HG03060 (cell line): ENCODE data around the gene DNAH17.

Source experiments
- ATAC-seq: cut with Tn5 transposase; IDR thresholded peaks from one replicate; pipeline ENCODE4 v1.9.1; 2021; ENCODE audit warnings: low read depth, moderate number of reproducible peaks; ENCODE audit not compliant: unreplicated experiment

Gene DNAH17

DNA sequence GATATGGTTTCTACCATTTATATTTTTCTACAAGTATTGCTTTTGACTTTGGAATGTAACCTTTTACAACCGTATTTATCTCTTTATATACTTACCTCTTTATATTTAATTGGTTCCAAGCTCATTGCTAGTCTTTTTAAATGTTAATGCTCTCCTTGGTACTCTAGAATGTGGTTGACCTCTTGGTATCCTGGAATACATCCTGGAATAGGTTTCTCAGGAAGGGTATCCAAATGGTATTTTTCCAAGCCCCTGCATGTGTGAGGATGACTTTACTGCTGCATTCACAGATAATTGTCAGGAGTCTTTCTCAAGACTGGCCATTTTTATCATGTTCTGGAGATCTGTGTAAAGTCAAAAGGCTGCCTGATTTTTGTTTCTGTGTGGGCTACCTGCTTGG lies 30.2 kb downstream of the DNAH17 start:
- ATAC-seq: no peak

GRCh38 chr17:78546476-78546875 lies 30.7 kb downstream of the DNAH17 start:
- no peak for ATAC-seq

DNA sequence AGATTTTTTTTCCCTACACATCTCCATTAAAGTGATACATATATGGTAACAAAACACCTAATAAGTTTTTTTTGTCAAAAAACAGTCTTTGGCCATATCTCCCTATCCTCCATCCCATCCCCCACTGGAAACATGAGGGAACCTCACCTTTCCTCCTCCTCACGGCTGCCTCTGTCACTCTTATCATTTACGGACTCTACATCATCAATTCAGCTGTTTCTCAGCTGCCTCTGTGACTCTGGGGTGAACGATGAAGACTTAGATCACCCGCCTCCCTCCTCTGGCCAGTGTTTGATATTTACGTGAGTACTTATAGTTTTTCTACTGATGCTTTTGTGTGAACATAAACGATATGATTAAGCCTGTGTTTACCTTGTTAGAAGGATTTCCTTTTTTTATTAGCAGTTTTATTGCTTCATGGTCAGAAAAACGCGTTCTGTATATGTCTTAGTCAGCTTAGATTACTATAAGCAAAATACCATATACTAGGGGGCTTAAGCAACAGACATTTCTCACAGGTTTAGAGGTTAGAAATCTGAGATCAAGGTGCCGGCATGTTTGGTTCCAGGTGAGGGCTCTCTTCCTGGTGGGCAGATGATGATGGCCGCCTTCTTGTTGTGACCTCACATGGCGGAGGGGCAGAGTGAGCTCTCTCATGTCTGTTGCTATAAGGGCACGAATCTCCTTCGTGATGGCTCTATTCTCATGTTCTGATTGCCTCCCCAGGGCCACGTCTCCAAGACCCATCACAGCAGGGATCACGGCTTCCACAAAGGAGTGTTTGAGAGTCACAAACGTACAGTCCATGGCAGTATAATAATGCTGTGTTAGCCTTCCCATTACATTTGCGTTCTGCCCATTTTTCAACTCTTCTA lies 32.1 kb downstream of the DNAH17 start:
- ATAC-seq: no peak

DNA sequence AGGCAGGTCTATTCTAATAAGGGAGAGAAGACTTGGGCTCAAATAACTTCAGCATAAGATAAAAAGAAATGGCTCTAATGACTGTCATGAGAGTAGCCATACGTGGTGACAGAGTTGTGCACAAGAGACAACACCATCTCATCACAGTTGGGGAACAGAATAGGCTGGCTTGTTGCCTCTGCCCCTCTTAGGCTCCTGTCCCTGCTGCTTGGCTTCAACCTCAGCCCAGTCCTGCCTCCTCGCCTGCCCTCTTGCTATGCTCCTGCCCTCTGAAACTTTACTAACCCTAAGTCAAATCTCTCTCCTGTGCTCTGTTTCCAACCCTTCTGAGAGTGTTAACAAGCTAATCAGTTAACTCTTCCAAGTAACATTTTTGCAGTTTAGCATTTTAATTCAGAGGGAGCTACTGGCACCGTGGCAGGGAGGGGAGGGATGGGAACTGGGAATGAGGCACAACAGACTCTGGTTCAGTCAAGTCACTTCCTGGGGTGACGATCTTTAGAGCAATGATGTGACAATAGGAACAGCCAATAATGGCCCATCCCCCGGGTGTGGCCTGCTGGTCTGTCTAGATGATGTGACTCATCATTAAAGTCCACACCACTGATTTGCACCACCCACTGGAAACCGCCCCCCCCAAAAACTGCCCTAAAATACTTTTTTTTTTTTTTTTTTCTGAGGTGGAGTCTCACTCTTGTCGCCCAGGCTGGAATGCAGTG lies 35.5 kb downstream of the DNAH17 start:
- ATAC-seq: no peak

DNA sequence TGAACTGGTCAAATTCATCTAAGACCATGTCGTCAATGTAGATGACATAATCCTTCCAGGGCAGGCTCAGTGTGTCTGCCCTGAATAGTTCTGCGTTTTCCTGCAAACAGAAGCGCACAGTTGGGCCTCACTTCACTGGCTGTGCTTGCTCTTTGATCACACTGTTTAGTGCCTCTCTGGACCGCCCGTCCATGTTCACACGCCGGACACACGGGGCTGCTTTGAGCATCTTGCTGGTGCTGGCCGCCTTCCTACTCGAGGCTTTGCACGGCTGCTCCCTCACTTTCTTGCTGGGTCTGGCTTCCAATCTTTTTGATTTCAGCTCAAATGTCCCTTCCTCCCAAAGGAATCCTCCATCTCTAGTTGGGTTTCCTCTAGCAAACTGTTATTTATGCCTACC lies 37.4 kb downstream of the DNAH17 start:
- ATAC-seq: no peak

DNA sequence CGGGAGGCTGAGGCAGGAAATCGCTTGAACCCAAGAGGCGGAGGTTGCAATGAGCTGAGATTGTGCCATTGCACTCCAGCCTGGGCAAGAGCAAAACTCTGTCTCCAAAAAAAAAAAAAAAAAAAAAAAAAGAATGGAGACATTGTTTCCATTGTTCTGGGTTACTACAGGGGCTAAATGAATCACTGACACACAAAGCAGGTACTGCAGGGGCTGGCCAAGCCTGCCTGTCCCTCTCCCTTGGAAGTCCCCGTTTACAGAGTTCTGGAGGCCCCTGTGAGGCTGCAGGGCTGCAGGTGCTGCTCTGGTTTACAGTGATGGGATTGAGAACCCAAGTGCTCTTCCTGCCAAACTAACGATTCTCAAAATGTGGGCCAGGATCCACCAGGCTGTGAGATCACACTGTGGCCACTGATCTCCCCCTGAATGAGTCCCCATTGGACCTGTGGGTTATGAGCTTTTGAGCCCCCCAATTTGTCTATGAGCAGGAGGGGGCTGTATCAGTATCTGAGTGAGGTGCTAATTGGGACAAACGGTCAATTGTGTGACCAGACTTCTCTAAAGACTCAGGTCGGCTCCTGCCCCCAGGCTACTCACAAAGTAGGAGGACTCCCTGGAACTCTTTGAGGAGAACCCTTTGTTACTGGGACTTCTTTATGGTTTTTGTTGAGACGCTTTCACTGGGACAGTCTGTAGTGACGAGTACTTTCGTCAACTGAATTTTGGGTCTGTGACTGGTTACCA lies 39.0 kb downstream of the DNAH17 start:
- no peak for ATAC-seq

GRCh38 chr17:78537217-78537860 lies 39.9 kb downstream of the DNAH17 start:
- ATAC-seq: no peak

GRCh38 chr17:78535273-78536197 lies 41.7 kb downstream of the DNAH17 start:
- ATAC-seq: no peak

- ATAC-seq: no peak
These were observed 42.5 kb downstream of the DNAH17 start for GRCh38 chr17:78534492-78535272.

GRCh38 chr17:78532922-78533640 lies 44.1 kb downstream of the DNAH17 start:
- no peak for ATAC-seq

DNA sequence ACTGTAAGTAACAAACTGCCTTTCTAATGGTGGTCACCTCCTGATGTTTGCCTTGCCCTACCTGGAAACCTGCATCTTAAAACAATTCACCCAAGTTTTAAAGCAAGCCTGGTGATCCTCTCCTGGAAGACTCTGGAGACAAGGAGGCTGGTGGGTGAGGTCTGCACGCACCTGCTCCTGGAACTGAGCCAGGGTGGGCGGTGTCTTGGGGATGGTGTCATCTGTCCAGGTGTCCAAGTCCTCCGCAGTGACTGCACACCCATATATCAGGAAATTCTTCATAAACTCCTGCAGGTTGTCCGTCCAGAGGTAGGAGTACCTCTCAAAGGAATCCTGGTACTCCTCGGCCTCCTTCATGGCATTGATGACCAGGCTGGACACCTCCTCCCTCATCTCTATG lies 44.9 kb downstream of the DNAH17 start:
- ATAC-seq: no peak

GRCh38 chr17:78530675-78531074 lies 46.5 kb downstream of the DNAH17 start:
- no peak for ATAC-seq

DNA sequence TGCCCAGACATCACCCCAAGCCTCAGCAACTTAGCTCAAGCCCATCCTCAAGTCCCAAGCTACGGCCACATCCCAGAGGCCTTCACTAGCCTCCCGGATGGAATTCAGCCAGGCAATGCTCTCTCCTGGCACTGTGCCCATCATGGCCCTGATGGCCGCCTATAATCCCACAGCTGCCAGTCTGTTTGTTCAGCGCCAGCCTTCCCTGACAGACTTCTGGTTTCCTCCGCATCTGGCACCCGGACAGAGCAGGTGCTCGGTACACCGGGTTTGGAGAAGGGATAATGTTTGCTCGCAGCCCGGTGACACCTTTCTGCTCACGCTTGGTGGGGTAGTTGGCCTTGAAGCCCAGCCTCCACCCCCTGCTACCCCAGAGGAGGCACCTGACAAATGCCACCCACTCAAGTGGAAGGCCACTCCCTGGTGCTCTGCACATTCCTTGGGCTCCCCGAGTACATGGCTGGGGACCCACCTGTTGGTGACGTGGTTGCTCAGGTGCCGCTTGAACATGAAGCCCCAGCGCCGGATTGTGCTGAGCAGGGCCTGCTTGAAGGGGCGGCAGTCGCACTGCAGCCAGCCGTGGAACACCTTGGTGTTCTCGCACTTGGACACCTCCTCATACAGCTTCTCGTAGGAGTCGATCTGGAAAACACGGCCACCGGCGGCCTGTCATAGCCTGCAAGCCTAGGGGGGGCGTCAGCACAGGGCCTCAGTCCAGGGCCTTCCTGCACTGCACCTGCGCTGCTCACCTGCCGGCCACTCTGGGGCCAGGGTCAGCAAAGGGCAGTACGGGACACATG lies 47.1 kb downstream of the DNAH17 start:
- ATAC-seq: no peak

DNA sequence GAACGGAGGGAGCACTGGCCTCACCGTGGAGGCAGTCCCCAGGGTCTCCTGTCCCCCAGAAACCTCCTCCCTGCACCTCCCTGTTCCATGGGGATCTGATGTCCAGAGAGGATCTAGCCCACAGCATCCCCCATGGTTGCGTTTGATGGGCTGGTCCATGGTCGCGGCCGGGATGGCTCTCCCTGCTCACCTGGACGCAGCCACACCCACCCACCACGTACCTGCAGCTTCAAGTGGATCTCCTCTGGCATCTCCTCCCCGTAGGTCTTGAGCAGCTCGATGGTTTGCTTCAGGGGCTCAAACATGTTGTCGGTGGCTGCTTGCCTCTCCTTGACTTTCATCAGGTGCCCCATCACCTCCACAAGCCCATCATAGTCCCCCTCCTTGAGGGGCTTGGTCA lies 47.9 kb downstream of the DNAH17 start:
- no peak for ATAC-seq

DNA sequence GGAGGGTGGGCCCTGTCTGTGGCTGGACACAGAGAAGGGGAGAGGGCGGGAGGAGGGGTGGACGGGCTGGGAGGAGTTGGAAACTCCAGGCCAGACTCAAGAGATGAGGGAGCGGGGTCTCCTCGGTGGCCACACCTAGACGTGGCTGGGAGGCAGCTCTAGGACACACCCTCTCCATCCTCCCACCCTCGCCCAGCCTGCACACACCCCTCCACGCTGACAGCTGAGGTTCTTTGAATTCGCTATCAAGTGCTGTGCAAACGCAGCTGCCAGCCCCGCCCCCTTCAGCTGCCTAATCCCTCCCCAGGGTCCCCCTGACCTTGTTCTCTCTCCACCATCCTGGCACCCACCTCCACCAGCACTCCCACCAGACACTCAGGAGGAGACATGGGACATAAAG lies 48.7 kb downstream of the DNAH17 start:
- no peak for ATAC-seq

DNA sequence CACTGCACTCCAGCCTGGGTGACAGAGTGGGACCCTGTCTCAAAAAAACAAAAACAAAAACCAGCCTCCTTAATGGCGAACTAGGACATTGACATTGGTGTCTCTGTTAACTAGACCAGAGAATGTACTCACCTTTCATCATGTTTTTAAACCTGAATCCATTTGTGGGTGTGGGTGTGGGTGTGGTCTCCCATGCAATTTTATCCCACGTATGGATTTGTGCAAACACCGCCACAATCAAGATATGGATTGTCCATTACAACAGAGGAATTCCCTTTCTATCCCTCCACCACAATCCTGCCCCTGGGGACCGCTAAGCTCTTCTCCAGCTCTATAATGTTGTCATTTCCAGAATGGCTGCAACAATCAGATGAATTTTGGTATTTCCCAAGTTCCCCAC lies 49.9 kb downstream of the DNAH17 start:
- no peak for ATAC-seq

- ATAC-seq: no peak
These were observed 50.8 kb downstream of the DNAH17 start for GRCh38 chr17:78526231-78527025.
